Measurements from ENCODE around the gene KIR2DL1.
"Not testable (repeated sequence)": the region's sequence is repeated elsewhere in the genome, so short reads cannot be mapped to it uniquely, and the experiment has no call there.

GRCh38 chr19:54756204-54757110, 13.1 kb upstream of the KIR2DL1 start:
- TF ChIP-seq CTCF (IDR thresholded peaks at IDR 0.05; ENCODE audit: insufficient read depth, low read length, poor library complexity, severe bottlenecking); EZH2phosphoT487 (conservative IDR thresholded peaks at IDR 0.05; ENCODE audit: low read length): not testable (repeated sequence)
